HG03378 (cell line): ENCODE measurements around the gene FBXO10.
"Not testable (repeated sequence)": the region's sequence is repeated elsewhere in the genome, so short reads cannot be mapped to it uniquely, and the experiment has no call there.

Experiments used
- ATAC-seq: cut with Tn5 transposase; IDR thresholded peaks from one replicate; pipeline ENCODE4 v1.9.1; 2021; ENCODE audit warnings: mild to moderate bottlenecking, moderate library complexity; ENCODE audit not compliant: unreplicated experiment

FBXO10 gene

GRCh38 chr9:37575921-37576721 is at the start of gene FBXO10:
Gene FBXO10 (minus strand): TSS chr9:37576380. CDS start chr9:37541768, 34,612 bp downstream.
- ATAC-seq: peak; percentile 50

DNA sequence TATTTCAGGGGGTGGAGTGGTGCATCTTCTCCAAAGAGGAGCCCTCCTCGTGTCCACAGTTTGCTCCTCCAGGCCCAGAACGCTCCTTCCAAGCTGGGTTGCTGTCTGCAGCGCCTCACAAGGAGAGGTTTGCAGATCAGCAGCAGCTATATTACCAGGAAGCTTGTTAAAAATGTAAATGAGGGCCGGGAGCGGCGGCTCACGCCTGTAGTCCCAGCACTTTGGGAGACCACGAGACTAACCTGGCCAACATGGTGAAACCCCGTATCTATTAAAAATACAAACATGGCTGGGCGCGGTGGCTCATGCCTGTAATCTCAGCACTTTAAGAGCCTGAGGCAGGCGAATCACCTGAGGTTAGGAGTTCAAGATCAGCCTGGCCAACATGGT is 49.6 kb upstream of the FBXO10 start:
- no peak for ATAC-seq

DNA sequence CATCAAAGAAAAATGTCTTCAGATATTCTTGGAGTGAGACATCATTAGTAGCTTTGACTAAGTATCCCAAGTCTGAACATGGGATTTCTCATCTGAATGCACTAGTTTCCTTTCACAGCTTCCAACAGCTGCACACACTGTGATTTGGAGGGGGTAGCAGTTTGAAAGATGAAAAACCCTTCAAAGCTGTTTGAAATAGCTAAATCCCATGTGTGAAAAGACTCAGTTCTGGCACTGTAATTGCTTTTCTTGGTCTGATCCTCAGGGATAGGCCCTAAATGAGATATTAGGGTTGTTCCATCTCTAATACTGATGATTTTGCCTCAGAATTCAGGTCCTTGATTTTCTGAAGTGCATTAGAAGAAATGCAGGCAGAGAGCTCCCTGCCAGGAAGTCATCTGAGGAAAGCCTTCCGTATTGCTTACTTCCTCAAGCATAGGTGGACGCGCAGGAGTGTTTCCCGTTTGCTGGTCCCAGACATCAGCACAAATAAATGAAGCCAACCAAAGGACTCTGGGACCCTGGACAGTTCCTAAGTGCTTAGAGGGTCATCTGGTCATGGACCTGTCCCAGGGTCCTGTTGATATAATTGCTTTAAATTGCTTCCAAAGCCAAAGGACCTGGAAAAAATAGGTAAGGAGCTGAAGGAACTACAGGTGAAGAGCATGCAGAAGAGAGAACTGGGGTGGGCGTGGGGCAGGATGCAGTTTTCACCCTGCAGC is 49.0 kb upstream of the FBXO10 start:
- ATAC-seq: no peak

DNA sequence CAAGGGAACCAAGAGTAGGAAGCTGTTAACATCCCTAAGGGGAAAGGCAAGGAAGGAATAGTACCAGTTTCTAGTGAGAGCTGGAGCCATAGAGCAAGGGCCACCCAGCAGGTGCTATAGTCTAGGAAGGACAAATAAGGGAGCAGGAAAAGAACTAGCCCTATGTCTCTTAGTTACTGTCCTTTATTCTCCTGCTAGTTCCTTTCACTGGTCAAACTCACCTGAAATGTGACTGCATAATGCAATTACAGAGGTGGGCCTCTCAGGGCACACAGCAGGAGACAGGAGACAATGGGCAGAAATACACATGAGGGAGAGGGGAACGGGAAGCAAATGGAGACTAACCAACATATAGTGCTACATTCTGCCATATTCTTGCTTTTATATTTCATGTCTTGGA is 47.9 kb upstream of the FBXO10 start:
- no peak for ATAC-seq

GRCh38 chr9:37623267-37623666 is 47.1 kb upstream of the FBXO10 start:
- no peak for ATAC-seq

DNA sequence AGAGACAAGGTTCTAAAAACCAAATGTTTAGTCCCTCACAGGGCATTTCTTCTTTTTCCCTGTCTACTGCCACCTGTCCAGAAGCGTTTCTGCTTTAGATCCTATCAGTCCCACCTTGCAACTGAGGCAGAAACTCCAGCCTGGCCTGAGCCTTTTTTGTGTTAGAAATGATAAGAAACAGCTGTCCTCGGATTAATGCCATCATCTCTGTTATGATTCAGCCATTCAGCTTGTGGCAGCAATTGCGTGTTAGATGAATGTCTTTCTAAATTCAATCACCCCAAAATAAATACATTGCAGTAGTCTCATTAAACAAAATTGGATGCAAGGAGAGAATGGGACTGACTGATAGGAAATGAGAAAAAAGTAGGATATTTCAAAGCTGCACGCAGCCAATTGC is 46.3 kb upstream of the FBXO10 start:
- ATAC-seq: no peak

- no peak for ATAC-seq
Measured at GRCh38 chr9:37621273-37622121, 45.3 kb upstream of the FBXO10 start.

GRCh38 chr9:37620396-37620795 is 44.2 kb upstream of the FBXO10 start:
- no peak for ATAC-seq

- no peak for ATAC-seq
Measured at GRCh38 chr9:37619806-37620205, 43.6 kb upstream of the FBXO10 start.

GRCh38 chr9:37618817-37619216 is 42.6 kb upstream of the FBXO10 start:
- no peak for ATAC-seq

DNA sequence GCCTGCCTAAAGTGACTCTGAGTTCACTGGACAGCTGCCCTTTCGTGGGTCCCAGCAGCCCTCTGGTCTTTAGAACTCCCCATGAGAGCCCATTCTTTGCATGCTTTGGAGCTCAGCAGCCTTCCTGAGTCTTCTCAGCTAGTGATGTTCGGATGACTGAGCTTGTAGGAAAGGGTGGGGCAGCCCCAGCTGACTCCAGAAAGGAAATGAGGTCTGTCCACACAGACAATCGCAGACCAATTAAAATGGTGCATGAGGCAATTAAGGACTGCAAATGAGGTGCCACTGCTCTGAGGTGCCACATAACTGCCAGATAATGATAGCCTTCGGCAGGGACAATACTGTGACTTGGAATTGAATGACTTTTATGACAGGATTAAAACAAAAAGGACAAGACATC is 41.7 kb upstream of the FBXO10 start:
- no peak for ATAC-seq

GRCh38 chr9:37617161-37617560 is 41.0 kb upstream of the FBXO10 start:
- ATAC-seq: no peak

GRCh38 chr9:37611961-37612360 is 35.8 kb upstream of the FBXO10 start:
- no peak for ATAC-seq

- no peak for ATAC-seq
Measured at GRCh38 chr9:37611014-37611413, 34.8 kb upstream of the FBXO10 start.

GRCh38 chr9:37609735-37610397 is 33.7 kb upstream of the FBXO10 start:
- ATAC-seq: no peak

DNA sequence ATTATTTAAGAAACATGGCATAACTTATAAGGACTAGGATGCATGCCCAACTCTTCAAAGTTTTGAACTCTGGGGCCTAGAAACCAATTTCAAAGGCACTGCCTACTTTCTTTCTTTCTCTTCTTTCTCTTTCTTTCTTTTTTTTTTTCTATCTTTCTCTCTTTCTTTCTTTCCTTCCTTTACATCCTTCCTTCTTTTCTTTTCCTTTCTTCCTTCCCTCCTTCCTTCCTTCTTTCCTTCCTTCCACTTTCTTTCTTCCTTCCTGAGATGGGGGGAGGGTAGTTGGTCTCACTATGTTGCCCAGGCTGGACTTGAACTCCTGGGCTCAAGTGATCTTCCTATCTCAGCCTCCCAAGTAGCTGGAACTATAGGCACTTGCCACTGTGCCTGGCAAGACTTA is 32.1 kb upstream of the FBXO10 start:
- no peak for ATAC-seq

- ATAC-seq: no peak
Measured at GRCh38 chr9:37604296-37604695, 28.1 kb upstream of the FBXO10 start.

DNA sequence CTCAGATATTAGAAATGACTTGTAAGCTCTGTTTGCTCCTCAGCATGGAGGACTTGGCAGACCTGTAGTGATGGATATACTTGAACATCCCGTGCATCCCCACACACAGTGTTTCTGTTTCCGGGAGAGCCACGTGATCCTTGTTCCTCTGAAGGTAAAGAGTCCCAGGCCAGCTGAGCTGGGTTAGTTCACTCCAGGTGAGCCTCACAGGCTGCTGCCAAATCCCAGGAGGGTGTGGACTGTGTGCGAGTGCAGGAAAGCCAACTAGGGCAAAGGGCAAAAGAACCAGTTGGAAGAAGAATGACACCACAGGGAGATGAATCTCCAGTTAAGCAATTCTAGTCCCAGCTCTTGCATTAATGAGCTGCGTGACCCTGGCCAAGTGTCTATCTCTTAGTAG is 26.6 kb upstream of the FBXO10 start:
- ATAC-seq: no peak

DNA sequence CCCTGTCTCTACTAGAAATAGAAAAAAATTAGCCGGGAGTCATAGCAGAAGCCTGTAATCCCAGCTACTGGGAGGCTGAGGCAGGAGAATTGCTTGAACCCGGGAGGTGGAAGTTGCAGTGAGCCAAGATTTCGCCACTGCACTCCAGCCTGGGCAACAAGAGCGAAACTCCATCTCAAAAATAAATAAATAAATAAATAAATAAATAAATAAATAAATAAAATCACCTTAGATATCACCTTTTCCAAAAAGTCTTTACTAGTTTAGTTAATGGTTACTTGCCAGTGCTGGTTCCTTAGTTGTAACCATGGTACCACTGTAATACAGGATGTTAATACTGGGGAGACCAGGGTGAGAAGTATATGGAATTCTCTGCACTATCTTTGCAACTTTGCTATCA is 25.9 kb upstream of the FBXO10 start:
- ATAC-seq: not testable (repeated sequence)

- ATAC-seq: no peak
Measured at GRCh38 chr9:37596504-37596903, 20.3 kb upstream of the FBXO10 start.

DNA sequence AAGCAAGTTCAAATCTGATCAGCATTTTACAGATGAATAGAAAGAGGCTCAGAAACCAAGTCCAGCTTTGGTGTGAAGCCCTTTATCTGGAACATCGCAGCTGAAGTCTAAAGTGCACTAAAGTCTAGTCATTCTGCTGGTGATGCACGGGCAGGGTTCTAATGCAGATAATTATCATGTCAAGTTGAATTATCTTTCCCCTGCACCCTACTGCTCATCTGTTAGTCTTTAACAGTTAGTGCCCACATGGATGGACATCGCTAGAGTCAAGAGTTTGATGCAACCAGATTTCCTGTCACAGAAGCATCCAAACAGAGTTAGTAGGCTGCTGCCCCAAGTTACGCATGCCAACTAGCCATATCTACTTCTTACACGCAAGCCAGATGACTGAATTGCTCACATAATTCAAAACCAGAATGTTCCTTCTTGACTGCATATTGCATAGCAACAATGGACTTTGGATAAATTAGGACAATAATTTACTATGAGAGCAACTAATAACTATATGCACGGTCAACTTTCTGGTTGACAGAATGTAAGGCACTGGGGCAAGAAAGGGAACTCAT is 17.8 kb upstream of the FBXO10 start:
- peak; percentile 15 for ATAC-seq
